Measurements from ENCODE around the gene FANCD2.
"Not testable (repeated sequence)": the region's sequence is repeated elsewhere in the genome, so short reads cannot be mapped to it uniquely, and the experiment has no call there.

The FANCD2 gene

DNA sequence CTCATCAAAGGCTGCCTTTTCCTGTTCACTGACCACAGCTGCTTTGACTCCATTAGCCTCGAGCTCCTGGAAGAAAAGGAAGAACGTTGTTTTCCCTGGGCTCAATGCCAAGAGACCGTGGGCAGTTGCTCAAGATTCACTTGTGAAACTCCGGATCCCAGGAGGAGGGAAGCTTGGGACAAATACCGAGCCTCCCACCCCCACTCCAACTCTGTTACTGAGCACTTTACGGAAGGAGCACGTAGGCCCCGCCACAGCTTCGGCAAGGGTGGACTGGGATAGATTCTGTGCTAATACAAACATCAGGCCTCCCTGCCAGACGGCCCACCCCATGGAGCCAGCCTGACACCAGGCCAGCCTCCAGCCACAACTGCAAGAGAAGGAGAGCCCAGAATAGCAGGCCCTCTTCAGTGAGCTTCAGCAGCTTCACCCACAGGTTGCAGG is 10.8 kb upstream of the FANCD2 start:
- peak; percentile 63 for DNase-seq (ENCODE audit: extremely low read depth, low read depth)
- TF ChIP-seq, protein P1, sequence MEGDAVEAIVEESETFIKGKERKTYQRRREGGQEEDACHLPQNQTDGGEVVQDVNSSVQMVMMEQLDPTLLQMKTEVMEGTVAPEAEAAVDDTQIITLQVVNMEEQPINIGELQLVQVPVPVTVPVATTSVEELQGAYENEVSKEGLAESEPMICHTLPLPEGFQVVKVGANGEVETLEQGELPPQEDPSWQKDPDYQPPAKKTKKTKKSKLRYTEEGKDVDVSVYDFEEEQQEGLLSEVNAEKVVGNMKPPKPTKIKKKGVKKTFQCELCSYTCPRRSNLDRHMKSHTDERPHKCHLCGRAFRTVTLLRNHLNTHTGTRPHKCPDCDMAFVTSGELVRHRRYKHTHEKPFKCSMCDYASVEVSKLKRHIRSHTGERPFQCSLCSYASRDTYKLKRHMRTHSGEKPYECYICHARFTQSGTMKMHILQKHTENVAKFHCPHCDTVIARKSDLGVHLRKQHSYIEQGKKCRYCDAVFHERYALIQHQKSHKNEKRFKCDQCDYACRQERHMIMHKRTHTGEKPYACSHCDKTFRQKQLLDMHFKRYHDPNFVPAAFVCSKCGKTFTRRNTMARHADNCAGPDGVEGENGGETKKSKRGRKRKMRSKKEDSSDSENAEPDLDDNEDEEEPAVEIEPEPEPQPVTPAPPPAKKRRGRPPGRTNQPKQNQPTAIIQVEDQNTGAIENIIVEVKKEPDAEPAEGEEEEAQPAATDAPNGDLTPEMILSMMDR (IDR thresholded peaks at IDR 0.05; ENCODE audit: low read depth, low read length, missing control alignments): no peak
- no peak overlapping the region for H3K4me3 ChIP-seq (replicated peaks; ENCODE audit: low read depth, low read length)

DNA sequence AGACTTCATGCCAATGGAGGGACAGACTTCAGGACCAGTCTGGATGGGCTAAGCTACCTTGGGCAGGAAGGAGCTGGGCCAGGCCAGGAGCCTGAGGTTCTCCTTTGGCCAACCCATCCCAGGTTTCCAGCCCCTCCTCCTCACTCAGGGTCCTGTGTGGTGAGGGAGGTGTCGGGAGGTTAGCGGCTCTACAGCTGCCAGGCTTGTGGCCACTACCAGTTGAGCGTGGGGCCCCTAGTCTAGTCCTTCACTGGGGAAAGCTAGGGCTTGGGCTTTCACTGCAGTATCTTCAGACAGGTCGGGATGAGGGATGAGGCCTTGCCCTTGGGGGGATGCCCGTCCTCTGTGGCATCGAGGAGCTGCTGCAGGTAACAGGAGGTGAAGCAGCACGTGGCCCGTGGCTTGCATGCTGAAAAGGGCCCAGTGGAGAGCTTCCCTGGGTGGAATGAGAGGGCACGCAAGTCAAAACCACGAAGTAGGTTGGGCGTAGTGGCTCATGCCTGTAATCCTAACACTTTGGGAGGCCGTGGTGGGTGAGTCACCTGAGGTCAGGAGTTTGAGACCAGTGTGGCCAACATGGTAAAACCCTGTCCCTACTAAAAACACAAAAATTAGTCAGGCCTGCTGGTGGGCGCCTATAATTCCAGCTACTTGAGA is 8.5 kb upstream of the FANCD2 start:
- H3K4me3 ChIP-seq (replicated peaks; ENCODE audit: low read depth, low read length): no peak overlapping the region
- DNase-seq (ENCODE audit: extremely low read depth, low read depth): no peak
- TF ChIP-seq, protein P1 (IDR thresholded peaks at IDR 0.05; ENCODE audit: low read depth, low read length, missing control alignments): no peak

DNA sequence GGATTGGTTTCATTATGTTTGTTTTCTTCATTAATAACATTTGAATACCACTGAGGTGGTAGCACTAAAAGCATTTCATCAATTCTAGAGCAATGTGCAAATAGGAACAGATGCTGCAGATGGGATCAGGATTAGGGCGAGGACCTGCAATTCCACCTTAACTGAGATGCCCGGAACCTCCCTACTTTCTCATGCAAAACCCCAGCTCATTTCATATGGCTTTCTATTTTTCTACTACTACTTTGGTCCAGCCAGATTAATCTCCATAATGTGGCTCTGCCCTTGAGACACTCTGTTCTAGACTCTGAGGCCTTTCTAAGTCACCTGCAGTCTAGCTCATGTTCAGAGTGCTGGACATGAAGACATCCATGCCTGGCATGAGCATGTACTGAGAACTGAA is 7.4 kb upstream of the FANCD2 start:
- not testable (repeated sequence) for H3K4me3 ChIP-seq (replicated peaks; ENCODE audit: low read depth, low read length); DNase-seq (ENCODE audit: extremely low read depth, low read depth)

DNA sequence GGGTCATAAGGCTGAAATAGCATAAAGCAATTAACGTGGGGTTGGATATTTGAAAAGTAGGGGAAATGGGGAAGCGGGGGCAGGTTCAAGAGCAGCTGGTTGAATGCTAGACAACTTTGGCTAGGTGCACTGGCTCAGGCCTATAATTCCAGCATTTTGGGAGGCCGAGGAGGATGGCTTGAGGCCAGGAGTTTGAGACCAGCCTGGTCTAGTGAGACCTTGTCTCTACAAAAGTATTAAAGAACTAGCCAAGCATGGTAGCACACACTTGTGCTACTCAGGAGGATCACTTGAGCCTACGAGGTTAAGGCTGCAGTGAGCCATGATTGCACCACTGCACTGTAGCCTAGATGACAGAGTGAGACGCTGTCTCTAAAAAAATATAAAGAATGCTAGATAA is 6.9 kb upstream of the FANCD2 start:
- H3K4me3 ChIP-seq (replicated peaks; ENCODE audit: low read depth, low read length): no peak overlapping the region
- no peak for DNase-seq (ENCODE audit: extremely low read depth, low read depth)
- TF ChIP-seq, protein P1 (IDR thresholded peaks at IDR 0.05; ENCODE audit: low read depth, low read length, missing control alignments): no peak

DNA sequence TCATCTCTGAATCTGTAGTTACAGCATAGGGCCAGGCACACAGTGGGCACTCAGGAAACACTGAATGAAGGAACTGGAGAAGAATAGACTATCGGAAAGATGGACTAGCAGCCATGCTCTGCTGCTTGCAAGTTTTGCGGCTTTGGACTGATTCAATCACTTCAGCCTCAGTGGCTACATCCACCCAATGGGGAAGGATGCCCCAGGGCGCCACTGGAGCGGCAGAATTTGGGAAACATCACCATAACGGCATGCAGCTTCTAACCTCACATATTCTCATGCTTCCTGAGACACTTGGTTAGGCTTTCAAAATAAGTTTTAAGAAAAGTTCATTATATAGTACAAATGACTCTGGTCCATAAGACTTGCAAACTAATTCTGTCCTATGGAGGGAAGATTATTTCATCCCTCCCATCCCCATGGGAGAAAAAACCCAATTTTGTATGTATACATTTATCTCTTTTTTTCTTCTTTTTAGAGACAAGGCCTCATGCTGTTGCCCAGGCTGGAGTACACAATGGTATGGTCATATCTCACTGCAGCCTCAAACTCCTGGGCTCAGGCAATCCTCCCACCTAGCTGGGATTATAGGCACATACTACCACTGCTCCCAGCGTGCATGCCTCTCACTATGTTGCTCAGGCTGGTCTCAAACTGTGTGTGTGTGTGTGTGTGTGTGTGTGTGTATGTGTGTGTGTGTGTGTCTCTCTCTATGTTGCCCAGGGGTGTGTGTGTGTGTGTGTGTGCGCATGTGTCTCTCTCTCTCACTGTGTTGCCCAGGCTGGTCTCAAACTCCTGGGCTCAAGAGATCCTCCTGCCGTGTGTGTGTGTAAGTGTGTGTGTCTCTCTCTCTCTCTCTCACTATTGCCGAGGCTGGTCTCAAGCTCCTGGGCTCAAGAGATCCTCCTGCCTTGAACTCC is 4.1 kb upstream of the FANCD2 start:
- H3K4me3 ChIP-seq (replicated peaks; ENCODE audit: low read depth, low read length): no peak overlapping the region
- DNase-seq (ENCODE audit: extremely low read depth, low read depth): no peak
- TF ChIP-seq, protein P1 (IDR thresholded peaks at IDR 0.05; ENCODE audit: low read depth, low read length, missing control alignments): no peak

DNA sequence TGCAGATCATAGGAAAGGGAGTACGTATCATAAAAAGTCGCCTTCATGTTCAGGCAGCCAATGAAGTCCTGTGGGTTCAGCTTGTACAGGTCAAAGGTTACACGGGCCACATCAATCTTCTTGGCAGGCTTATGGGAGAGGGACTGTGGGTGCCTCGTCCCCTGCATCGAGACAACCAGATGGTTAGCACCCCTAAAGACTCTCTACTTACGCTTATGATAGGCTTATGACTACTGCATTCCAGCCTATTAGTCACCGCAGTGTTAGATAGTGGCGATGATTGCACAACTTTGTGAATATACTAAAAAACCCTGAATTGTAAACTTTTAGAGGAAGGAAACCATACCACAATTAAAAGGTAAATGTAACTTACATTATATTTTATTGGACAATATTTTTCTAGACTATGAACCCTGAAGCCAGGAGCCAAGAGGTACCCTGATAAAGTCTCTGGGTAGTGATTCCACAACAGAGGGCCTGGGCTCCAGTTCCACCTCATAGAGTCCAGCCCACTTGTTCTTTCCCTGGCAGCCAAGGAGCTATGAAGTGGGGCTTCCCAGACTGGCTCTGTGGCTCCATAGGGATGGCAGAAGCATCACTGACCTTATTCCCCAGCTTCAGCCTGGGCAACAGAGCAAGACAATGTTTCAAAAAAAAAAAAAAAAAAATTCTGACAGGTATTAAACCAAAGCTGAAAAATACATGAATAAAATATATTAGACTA is 2.5 kb upstream of the FANCD2 start:
- DNase-seq (ENCODE audit: extremely low read depth, low read depth): no peak
- TF ChIP-seq, protein P1 (IDR thresholded peaks at IDR 0.05; ENCODE audit: low read depth, low read length, missing control alignments): no peak
- H3K4me3 ChIP-seq (replicated peaks; ENCODE audit: low read depth, low read length): 0 out of 2 replicates have a peak overlapping the region, but pooled peaks have one; percentile 5

Data from HFF-Myc (cell line).